HG03039 (cell line): ENCODE results near the gene INPP5D.
A peak's percentile ranks its signal among the peaks of the same experiment; 100 is the strongest.
"Not testable (repeated sequence)": the region's sequence is repeated elsewhere in the genome, so short reads cannot be mapped to it uniquely, and the experiment has no call there.

Source experiments
- ATAC-seq: cut with Tn5 transposase; IDR thresholded peaks from one replicate; pipeline ENCODE4 v1.9.1; 2021; ENCODE audit warnings: mild to moderate bottlenecking, moderate library complexity; ENCODE audit not compliant: unreplicated experiment

INPP5D gene

DNA sequence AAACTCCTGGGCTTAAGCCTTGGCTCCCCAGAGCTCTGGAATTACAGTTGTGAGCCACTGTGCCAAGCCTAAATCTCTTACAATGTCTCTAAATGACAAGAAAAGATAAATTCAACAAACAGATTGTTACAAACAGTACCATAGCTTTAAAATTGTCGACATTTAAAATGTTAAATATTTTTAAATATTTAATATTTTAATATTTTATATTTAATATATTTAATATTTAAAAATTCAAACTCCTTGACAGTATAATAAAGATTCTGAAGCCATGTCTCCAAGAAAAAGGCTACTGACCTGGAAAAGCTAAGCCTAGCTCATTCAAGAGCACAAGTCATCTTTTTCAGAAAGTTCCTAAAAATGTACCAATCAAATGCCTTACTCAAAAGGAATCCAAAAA lies 75.3 kb downstream of the INPP5D start:
- no peak for ATAC-seq

DNA sequence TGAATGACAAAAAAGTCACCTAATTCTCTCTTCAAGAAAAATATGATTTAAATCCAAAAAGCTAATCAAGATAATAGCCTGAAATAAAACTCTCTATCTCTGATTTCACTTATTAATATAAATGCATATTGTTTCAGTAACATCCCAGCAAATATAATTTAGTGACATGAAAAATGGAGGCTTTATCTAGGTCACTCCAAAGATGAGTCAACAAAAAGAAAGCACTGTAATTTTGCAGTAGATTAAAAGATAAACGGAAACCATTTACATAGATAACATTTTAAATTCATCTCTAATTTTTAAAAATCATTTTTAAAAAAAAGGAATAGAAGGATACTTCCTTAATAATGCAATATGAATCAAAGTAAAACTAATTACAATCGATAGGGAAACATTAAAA lies 76.9 kb downstream of the INPP5D start:
- no peak for ATAC-seq

DNA sequence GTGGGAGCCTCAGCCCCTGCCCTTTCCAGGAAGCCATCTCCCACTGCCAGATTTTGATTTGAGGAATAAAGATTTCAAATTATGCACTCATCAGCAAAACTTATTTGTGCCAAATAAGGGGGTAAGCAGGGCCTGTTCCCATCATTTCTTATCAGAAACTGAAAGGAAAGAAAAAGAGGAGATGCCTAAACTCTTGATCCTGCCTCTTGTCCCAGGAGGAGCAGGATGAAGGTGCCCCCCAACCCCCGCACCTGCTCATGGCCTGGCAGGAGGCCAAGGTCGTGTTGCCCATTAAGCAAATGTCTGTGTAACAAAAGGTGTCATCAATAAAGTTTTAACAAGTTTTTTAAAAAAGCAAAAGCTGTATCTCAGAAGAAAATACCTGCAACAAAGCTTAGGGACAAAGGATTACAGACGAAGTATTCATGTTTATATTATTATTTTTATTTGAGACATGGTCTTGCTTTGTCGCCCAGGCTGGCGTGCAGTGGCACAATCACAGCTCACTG lies 80.0 kb downstream of the INPP5D start:
- ATAC-seq: no peak

DNA sequence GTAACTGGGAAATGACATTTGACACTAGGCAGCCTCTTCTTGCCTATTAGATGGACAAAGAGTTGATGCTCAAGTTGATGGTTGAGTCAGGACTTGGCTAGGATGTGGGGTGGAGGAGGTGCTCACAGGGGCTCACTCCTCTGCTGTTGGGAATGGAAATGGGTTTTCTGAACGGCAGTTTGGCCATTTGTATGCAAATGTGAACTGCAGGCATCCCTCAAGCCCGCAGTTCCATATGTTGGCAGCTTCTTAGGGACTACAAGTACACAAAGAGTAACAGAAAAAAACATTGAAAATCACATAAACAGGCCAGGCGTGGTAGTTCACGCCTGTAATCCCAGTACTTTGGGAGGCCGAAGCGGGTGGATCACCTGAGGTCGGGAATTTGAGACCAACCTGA lies 80.8 kb downstream of the INPP5D start:
- no peak for ATAC-seq

DNA sequence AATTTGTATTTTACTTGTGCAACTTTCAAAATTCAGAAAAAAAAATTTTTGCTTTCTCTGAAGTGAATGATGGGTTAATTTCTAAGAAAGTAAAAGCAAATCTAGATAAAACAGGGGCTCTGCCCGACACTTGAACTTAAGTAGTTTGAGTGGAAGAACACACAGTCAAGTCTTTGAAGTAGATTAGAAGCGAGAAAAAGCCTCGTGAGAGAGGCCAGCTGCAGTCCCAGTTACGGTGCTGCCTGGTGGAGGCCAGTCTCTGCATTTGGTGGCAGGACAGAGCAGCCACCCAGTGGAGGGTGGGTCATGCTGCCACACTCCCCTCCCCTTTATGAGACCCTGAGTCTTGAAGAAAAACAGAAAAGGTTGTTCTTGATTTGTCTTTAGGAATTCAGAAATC lies 81.8 kb downstream of the INPP5D start:
- ATAC-seq: no peak

DNA sequence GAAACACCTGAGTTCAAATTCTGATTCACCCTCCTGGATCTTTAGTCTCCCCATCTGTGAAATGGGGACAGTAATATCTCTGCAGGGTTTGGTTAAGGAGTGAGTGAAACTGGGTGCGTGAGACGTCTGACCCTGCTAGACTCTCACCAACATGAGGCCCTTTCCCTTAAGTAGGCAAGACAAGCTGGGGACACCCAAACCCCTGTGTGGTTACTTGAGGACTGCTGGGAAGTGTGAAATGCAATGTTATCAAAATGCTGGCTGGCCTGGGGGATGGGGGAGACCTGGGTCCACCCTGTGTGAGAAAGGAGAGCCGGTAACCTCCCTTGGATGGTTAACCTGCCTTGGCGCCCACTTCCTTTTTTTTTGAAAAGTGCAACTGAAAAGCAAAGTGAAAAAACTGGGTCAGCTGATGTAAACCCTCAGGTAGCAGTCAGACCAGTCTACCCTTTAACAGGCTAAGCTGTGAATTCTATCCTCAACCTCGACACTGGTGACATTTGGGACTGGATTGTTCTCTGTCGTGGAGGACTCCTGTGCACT lies 82.3 kb downstream of the INPP5D start:
- peak; percentile 68 for ATAC-seq

DNA sequence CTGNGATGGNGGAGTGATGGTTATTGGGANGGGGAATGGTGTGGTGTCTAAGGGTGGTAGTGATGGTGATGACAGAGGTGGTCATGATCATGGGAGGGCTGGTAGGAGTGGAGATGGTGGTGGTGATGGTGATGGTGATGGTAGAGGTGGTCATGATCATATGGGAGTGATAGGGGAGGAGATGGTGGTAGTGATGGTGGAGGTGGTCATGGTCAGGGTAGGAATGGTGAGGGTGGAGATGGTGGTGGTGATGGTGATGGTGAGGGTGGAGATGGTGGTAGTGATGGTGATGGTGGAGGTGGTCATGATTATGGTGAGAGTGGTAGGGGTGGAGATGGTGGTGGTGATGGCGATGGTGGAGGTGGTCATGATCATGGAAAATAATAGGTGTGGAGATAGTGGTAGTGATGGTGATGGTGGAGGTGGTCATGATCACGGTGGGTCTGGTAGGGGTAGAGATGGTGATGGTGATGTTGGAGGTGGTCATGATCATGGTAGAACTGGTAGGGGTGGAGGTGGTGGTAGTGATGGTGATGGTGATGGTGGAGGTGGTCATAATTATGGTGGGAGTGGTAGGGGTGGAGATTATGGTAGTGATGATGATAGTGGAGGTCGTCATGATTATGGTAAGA lies 83.7 kb downstream of the INPP5D start:
- no peak for ATAC-seq

DNA sequence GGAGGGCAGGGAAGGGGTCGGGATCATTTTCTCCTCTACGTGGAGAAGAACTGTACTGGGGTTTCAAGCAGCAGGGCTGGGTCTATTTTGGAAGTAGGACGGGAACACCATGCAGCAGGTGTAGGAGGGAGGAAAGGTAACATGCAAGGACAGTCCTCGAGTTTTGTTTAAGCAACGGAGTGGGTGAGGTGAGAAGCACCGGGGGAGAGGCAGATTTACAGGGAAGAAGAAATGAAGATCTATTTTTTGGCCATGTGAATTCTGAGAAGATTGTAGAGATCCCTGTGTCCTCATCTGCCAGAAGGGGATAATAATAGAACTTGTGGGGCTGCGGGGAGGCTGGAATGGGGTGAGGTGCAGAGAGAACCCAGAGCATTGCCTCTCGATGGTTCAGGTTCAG lies 85.6 kb downstream of the INPP5D start:
- no peak for ATAC-seq

DNA sequence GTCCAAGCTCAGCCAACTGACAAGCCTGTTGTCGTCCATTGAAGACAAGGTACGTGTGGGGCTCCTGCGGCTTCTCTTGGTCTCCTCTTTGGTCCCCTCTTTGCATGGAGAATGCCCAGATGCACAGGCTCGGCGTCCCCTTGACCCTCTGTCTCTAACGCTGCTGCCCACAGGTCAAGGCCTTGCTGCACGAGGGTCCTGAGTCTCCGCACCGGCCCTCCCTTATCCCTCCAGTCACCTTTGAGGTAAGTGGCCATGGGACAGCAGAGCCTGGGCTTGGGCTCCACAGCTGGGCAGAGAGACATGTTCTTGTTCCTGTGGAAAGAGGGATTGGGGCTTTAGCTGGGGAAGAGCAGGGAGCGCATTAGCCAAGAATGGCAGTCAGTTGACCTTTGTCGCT lies 86.1 kb downstream of the INPP5D start:
- no peak for ATAC-seq

DNA sequence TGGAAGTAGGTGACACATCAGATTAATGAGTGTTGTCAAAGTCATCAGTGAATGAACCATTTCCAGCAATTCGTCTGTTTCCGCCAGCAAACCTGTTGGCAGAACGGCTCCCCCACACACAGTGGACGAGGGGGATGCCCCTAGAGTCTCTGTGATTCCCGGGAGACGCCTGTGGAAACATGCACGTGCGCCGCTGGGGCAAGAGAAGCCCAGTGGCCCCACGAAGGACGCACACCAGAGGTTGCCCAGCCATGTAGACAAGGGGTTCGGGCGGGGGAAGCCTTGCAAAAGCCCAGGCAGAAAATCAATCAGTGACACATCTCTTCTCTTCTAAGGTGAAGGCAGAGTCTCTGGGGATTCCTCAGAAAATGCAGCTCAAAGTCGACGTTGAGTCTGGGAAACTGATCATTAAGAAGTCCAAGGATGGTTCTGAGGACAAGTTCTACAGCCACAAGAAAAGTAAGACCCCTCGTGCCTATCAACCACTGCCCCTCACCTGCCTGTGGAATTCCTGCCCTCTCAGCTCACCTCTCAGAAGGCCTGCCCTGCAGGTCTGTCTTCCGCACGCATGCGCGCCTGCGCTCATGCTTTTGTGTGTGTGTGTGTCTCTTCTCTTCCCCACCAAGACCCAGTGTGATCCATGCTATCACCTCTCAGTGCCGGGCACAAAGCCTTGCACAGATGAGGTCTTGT lies 87.1 kb downstream of the INPP5D start:
- ATAC-seq: no peak

DNA sequence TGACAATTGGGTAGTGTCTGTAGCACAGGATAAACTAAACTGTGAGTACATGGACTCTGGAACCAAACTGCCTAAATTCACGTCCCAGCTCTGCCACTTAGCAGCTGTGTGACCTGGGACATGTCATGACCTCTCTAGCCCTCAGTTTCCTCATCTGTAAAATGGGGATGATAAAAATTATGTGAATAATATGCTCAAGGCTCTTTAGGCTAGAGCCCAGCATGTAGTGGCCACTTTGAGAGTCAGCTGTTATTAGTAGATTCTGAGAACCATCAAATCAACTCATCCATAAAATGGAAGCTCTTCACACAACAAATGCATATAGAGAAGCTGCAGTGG lies 87.7 kb downstream of the INPP5D start:
- ATAC-seq: no peak

DNA sequence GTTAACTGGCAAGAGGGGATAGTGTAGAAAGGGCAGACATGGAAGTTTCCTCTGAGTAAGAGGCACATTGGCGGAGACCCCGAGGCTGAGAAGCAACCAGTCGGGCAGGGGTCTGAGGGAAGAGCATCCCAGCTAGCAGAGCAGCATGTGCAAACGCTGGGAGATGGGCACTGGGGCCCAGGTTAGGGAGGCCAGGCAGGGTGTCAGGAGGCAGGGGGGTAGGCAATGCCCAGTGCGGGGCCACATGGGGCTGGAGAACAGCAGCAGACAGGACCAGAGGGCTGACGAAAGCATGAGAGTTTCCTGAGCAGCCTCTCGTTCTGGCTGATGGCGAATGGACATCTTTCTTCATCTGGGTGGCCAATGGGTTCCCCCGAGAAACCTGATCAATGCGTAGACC lies 88.2 kb downstream of the INPP5D start:
- no peak for ATAC-seq

DNA sequence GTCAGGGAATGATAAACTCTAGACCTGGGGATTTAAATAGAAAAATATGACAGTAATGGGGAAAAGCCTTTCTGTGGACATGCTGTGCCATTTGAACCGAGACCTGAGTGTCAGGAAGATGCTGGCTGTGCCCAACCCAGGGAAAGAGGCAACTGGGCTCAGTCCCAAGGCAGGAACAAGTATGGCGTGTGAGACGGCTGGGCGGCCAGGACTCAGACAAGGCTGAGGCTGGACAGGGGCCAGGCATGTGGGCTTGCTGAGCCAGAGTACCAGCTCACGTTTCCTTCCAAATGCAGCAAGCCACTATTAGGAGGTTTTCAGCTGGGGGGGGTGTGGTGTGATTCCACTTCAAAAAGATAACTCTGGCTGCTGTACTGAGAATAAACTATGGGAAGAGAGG lies 92.4 kb downstream of the INPP5D start:
- ATAC-seq: no peak

DNA sequence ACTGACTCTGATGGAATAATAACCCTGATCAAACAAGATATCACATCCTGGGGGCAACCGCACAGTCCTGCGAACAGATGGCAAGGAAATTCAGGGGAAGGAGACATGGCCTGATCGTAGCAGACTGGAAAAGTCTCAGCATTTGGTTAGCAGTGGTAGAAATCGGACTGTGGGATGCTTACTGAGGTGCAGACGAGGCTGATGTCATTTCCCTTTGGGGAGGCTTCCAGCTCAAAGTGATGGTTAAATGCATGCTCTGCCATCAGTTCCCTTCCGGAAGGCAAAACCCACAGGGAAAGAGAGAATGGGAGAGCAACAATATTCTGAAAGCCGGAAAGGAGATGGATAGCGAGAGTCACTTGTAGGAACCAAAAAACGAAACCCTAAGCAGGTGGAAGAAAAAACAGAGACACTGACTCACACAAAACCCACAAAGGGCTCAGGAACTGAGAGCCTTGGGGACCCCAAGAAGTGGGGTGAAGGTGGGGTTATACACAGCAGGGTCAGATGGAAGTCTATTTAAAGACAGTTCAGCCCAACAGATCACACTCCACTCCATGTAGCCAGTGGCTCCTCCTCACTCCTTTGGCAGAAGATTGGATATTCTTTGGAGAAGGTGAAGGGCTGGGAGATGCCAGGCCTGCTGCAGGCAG lies 93.1 kb downstream of the INPP5D start:
- no peak for ATAC-seq

DNA sequence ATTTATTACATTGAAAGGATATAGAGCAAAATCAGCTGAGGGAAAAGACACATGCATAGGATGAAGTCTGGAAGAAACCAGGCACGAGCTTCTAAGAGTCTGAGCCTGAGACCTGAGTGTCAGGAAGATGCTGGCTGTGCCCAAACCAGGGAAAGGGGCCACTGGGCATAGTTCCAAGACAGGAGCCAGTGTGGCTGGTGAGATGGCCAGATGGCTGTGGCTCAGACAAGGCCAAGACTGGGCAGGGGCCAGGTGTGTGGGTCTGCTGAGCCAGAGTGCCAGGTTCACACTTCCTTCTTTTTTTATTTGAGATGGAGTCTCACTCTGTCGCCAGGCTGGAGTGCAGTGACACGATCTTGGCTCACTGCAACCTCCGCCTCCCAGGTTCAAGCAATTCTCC lies 95.9 kb downstream of the INPP5D start:
- ATAC-seq: no peak

DNA sequence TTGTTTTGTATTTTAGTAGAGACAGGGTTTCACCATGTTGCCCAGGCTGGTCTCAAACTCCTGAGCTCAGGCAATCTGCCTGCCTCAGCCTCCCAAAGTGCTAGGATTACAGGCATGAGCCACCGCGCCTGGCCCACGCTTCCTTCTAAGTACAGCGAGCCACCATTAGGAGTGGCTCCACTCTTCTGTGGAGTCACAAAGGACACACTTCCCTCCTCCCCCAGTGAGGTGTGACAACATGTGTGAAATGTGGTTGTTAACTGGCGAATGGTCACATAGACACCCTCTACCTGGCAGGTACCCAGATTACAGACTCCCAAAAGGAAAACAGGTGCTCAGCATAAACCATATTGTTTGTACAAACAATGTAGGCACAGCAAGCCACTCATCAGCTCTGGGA lies 96.3 kb downstream of the INPP5D start:
- not testable (repeated sequence) for ATAC-seq

DNA sequence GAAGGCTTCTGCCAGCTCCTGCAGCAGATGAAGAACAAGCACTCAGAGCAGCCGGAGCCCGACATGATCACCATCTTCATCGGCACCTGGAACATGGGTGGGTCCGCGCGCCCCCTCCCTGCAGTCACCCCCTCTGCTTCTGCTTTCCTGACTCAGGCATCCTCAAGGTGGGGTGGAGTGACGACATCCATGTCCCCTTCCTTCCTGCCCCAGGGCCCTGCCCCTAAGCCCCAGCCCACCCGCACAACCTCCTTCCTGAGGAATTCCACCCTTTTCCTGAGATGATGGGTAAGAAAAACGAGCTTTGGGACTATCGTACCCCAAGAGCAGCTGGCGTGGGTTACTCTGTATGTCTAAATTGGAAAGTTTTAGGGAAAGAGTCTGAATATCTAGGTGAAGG lies 101.6 kb downstream of the INPP5D start:
- ATAC-seq: no peak

DNA sequence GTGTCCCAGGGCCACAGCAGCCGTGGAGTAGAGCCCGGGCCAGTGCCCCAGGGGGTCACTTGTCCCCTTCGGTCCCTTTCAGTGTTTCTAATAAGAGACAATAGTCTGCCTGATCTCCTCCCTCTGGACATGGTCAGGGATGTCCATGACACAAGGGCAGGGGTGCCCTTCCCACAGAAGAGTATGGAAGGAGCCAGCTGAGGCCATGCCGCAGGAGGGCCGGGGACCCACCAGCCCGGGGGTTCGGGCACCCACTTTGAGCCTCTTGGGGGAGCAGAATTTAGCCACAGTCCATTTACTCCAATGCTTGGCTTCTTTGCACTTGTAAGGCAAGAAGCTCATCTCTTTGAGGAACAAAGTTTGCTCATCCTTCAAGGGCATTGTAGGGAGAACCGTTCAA lies 102.6 kb downstream of the INPP5D start:
- ATAC-seq: no peak

DNA sequence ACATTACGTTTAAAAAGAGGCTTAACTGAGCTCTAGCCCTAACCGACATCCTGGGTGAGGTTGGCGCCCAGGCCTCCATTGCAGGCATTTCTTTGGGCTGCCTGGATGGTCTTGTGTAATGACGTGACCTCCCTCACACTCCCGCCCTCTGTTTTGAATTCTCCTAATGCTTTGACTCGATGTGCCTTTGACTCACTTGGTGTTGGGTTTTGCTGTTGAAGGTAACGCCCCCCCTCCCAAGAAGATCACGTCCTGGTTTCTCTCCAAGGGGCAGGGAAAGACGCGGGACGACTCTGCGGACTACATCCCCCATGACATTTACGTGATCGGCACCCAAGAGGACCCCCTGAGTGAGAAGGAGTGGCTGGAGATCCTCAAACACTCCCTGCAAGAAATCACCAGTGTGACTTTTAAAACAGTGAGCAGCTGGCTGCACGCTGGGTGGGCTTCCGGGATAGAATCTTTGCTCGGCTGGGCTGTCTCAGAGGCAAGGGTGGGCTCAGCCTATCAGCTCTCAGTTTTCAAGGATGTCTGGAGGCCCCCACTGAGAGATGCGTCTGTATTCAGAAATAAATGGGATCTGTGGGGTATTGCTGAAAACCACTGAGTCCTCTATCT lies 103.5 kb downstream of the INPP5D start:
- ATAC-seq: no peak

DNA sequence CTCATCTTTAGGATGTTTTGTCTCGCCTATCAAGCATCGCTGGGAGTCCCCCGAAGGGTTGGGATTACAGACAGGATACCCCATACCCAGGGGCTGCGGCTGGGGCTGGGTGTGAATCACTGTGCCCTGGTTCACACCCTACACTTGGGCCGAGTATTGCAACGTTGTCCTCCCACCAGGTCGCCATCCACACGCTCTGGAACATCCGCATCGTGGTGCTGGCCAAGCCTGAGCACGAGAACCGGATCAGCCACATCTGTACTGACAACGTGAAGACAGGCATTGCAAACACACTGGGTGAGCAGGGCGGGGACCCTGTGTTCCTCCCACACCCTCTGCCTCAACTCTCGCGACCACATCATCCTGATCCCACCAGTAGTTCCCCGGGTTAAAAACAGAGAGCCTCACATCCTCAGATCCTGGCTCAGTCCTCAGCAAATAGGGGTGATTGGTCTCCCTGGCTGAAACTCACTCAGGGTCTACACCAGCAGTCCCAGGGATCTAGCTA lies 104.0 kb downstream of the INPP5D start:
- ATAC-seq: no peak

DNA sequence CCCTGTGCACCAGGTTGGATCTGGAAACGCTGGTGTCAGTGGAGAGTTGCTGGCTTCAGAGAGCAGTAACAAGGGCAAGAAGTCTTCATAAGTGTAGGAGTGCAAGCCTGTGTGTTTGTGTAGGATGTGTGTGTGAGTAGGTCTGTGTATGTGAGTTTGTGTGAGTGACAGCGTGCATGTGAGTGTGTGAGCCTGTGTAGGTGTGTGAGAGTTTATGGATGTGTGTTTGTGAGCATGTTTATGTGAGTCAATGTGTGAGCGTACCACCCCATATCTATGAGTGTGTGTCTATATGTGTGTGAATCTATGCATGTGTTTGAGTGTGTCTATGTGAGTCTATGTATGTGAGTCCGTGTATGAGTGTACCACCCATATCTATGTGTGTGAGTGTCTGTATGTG lies 104.8 kb downstream of the INPP5D start:
- no peak for ATAC-seq

DNA sequence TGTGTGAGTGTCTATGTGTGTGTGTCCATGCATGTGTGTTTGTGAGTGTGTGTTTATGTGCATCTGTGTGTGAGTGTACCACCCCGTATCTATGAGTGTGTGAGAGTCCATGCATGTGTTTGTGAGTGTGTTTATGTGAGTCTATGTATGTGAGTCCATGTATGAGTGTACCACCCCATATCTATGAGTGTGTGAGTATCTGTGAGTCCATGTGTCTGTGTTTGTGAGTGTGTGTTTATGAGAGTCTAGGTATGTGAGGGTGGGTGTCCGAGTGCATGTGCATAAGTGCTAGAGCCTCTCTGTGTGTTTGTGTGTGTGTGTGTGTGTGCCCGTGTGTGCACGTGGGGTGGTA lies 105.4 kb downstream of the INPP5D start:
- no peak for ATAC-seq
